ENCODE data around the gene SARM1. TPM values are rescaled to one million over a fixed set of nuclear protein-coding genes. Genes with fewer than 3 reads are reported as not detected.
A peak's percentile ranks its signal among the peaks of the same experiment; 100 is the strongest.

SARM1 gene
- total and polyA plus RNA-seq, 2 experiments from 2014 or later, result 14.5 to 19.5 TPM

DNA sequence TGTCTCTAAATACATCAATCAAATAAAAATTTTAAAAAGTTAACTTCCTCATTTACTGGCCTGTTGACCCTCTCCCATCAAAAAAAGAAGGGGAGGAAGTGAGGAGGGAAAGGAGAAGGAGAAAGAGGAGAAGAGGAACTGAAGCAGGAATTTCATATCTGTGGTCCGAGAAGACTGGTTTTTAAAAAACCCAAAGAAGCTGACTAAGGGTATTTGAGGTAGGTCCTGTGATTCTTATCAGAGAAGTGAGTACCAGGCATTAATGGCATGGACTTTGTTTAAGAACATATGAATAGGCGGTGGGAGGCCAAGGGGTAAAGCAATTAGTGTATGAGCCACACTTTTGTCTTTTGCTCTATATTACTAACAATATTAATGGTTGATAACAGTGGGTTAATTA is 32.5 kb downstream of the SARM1 start:
- H2AFZ ChIP-seq, result no peak overlapping the region
- H3K36me3 ChIP-seq (replicated peaks; ENCODE audit: insufficient read depth, low read depth), result no peaks in the 10 kb centered on the region
- H4K20me1 ChIP-seq (ENCODE audit: insufficient read depth, poor library complexity, severe bottlenecking), result no peaks in the 10 kb centered on the region
- H3K4me2 ChIP-seq, result peak overlapping the region; percentile 98
- no peak overlapping the region for H3K4me3 ChIP-seq
- no peak for DNase-seq (ENCODE audit: low spot score)
- H3K27ac ChIP-seq, result peak overlapping the region; percentile 81
- H3K9me3 ChIP-seq (ENCODE audit: low read depth), result no peaks in the 10 kb centered on the region
- H3K79me2 ChIP-seq, result peaks cover 13% of the 10 kb centered on the region
- H3K4me1 ChIP-seq (ENCODE audit: insufficient read depth), result peaks cover 29% of the 10 kb centered on the region
- TF ChIP-seq, protein P1, sequence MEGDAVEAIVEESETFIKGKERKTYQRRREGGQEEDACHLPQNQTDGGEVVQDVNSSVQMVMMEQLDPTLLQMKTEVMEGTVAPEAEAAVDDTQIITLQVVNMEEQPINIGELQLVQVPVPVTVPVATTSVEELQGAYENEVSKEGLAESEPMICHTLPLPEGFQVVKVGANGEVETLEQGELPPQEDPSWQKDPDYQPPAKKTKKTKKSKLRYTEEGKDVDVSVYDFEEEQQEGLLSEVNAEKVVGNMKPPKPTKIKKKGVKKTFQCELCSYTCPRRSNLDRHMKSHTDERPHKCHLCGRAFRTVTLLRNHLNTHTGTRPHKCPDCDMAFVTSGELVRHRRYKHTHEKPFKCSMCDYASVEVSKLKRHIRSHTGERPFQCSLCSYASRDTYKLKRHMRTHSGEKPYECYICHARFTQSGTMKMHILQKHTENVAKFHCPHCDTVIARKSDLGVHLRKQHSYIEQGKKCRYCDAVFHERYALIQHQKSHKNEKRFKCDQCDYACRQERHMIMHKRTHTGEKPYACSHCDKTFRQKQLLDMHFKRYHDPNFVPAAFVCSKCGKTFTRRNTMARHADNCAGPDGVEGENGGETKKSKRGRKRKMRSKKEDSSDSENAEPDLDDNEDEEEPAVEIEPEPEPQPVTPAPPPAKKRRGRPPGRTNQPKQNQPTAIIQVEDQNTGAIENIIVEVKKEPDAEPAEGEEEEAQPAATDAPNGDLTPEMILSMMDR (IDR thresholded peaks at IDR 0.05; ENCODE audit: poor library complexity), result no peak
- TF ChIP-seq EZH2 (IDR thresholded peaks at IDR 0.05; ENCODE audit: borderline replicate concordance) (no peak), EZH2phosphoT487 (IDR thresholded peaks at IDR 0.05; ENCODE audit: low read depth, severe bottlenecking, unreplicated experiment) (no peak)
- no peaks in the 10 kb centered on the region for H3K27me3 ChIP-seq
- WGBS (ENCODE audit: low lambda C conversion rate, missing lambda C conversion rate), result 68% methylated on average over 2 of the region's 2 CpGs
- H3K9me2 ChIP-seq (replicated peaks; ENCODE audit: insufficient read depth), result no peaks in the 10 kb centered on the region

DNA sequence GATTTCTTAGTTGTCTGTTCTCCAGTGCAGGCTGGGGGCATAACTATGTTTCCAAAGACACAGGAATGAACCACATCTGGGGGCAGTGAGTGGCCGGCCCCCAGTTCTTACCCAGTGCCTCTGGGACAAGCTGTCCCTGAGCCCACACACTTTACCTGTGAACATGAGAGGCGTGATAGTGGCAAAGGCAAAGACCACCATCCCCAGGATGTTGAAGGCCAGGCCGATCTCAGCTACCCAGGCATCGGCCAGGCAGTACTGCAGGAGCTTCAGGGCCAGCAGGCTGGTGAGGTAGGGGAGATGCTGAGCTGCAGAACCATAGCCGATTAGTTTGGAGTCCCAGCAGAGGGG is 32.9 kb downstream of the SARM1 start:
- H3K79me2 ChIP-seq, result peaks cover 13% of the 10 kb centered on the region
- no peaks in the 10 kb centered on the region for H3K27me3 ChIP-seq
- H3K4me2 ChIP-seq, result peak overlapping the region; percentile 98
- no peaks in the 10 kb centered on the region for H4K20me1 ChIP-seq (ENCODE audit: insufficient read depth, poor library complexity, severe bottlenecking)
- H3K4me3 ChIP-seq, result no peak overlapping the region
- H3K36me3 ChIP-seq (replicated peaks; ENCODE audit: insufficient read depth, low read depth), result no peaks in the 10 kb centered on the region
- H3K4me1 ChIP-seq (ENCODE audit: insufficient read depth), result peaks cover 28% of the 10 kb centered on the region
- H2AFZ ChIP-seq, result no peak overlapping the region
- DNase-seq (ENCODE audit: low spot score), result no peak
- WGBS (ENCODE audit: low lambda C conversion rate, missing lambda C conversion rate), result 89% methylated on average over 5 of the region's 5 CpGs
- H3K9me2 ChIP-seq (replicated peaks; ENCODE audit: insufficient read depth), result no peaks in the 10 kb centered on the region
- no peaks in the 10 kb centered on the region for H3K9me3 ChIP-seq (ENCODE audit: low read depth)
- TF ChIP-seq EZH2 (IDR thresholded peaks at IDR 0.05; ENCODE audit: borderline replicate concordance), result no peak
- TF ChIP-seq, protein P1 (IDR thresholded peaks at IDR 0.05; ENCODE audit: poor library complexity), result no peak
- TF ChIP-seq EZH2phosphoT487 (IDR thresholded peaks at IDR 0.05; ENCODE audit: low read depth, severe bottlenecking, unreplicated experiment), result no peak
- H3K27ac ChIP-seq, result peak overlapping the region; percentile 81

DNA sequence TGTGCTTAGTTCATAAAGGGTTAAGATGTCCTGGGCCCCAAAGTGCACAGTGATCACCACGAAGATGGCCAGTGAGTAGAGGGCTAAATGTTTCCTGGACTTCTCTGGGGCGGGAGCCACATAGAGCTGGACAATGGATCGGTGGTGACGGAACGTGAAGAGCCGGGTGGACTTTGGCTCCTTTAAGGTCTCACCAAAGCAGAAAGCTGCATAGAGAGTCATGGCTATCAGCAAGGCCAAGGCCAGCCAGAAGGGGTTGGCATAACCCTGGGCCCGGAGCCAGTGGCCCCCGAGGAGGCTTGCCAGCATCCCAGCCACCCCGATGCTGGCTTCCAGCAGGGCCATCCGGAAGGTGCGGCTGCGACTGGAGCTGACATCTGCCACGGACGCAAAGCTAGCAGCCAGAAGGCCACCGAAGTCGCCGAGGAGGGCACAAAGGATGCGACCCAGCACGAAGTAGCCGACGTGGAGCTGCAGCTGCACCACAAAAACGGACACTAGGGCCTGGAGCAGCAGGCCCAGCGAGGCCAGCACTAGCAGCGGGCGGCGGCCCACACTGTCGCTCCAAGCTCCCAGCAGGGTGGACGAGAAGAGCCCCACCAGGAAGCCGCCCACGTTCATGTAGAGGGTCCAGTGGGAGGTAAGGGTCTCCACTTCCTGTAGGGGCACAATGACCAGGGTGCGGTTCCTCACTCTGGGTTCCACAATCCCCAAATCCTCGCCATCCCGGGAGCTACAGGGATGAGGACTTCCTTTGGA is 33.5 kb downstream of the SARM1 start:
- no peaks in the 10 kb centered on the region for H3K27me3 ChIP-seq
- H3K9me3 ChIP-seq (ENCODE audit: low read depth), result no peaks in the 10 kb centered on the region
- peak overlapping the region; percentile 98 for H3K4me2 ChIP-seq
- H3K4me1 ChIP-seq (ENCODE audit: insufficient read depth), result peaks cover 28% of the 10 kb centered on the region
- no peaks in the 10 kb centered on the region for H4K20me1 ChIP-seq (ENCODE audit: insufficient read depth, poor library complexity, severe bottlenecking)
- WGBS (ENCODE audit: low lambda C conversion rate, missing lambda C conversion rate), result 56% methylated on average over 33 of the region's 33 CpGs
- no peak for DNase-seq (ENCODE audit: low spot score)
- peak overlapping the region; percentile 81 for H3K27ac ChIP-seq
- peak overlapping the region; percentile 94 for H3K4me3 ChIP-seq
- TF ChIP-seq EZH2phosphoT487 (IDR thresholded peaks at IDR 0.05; ENCODE audit: low read depth, severe bottlenecking, unreplicated experiment) (no peak), EZH2 (IDR thresholded peaks at IDR 0.05; ENCODE audit: borderline replicate concordance) (no peak)
- TF ChIP-seq, protein P1 (IDR thresholded peaks at IDR 0.05; ENCODE audit: poor library complexity), result no peak
- peak overlapping the region; percentile 74 for H2AFZ ChIP-seq
- H3K36me3 ChIP-seq (replicated peaks; ENCODE audit: insufficient read depth, low read depth), result no peaks in the 10 kb centered on the region
- peaks cover 13% of the 10 kb centered on the region for H3K79me2 ChIP-seq
- H3K9me2 ChIP-seq (replicated peaks; ENCODE audit: insufficient read depth), result no peaks in the 10 kb centered on the region
